Left colon (tissue), 2 donors: ENCODE measurements around the gene NIM1K. TPM values are rescaled to one million over a fixed set of nuclear protein-coding genes. Genes with fewer than 3 reads are reported as not detected.

ENCODE experiments used
- ATAC-seq: fragments of 200-7000 bp; cut with Tn5 transposase; one replicate; pipeline ENCODE4 v1.9.1; 2020; ENCODE audit warnings: mild to moderate bottlenecking, moderate library complexity
- DNase-seq, 2 donors: peaks; one replicate each; pipeline ENCODE4 v3.0.0-alpha.2; 2020
- intact Hi-C, 2 donors: fragments of 100-400 bp; cut with DNase I in 1 of 2; cut with micrococcal nuclease in 1 of 2; formaldehyde crosslinking; loops; one replicate each; pipeline versions ENCODE4 v1.11.2 to v1.14.0; 2022; cut with DNase I, micrococcal nuclease
- total RNA-seq, 2 donors: library from RNA; stranded (reverse); fragmentation: NEBNext Ultra II Directional; extraction: Animal tissue kit (Norgen Biotek cat#: 25700); gene quantifications; one replicate each; pipeline ENCODE4 v1.2.1, GENCODE V29; 2021
- donor health status: DM: no; HTN: no; CAD: no.
- donor health status: DM: yes; HTN: yes; CAD: no.

The NIM1K gene
- total RNA-seq, 2 donors from 2014 or later: 0.20 to 0.34 TPM

- no peak for DNase-seq
- intact Hi-C loops: no loop called here
- no peak for ATAC-seq
Observed at GRCh38 chr5:43215073-43215631, 23.1 kb downstream of the NIM1K start.

GRCh38 chr5:43216941-43217340, 24.9 kb downstream of the NIM1K start:
- DNase-seq (no peak), ATAC-seq (no peak)
- intact Hi-C loops: no loop called here

GRCh38 chr5:43219120-43219519, 27.1 kb downstream of the NIM1K start:
- ATAC-seq (no peak), DNase-seq (no peak)
- intact Hi-C loops: no loop called here

- ATAC-seq: no peak
Observed at GRCh38 chr5:43221502-43221901, 29.5 kb downstream of the NIM1K start.

GRCh38 chr5:43225649-43226245, 33.7 kb downstream of the NIM1K start:
- intact Hi-C loops: no loop called here
- DNase-seq: no peak
- peak; percentile 36 for ATAC-seq

More at GRCh38 chr5:43221502-43221901, 29.5 kb downstream of the NIM1K start:
- intact Hi-C loops: no loop called here
- DNase-seq: no peak

GRCh38 chr5:43227655-43228054, 35.6 kb downstream of the NIM1K start:
- no peak for DNase-seq
- intact Hi-C loops: no loop called here
- ATAC-seq: peak; percentile 23

- DNase-seq (no peak), ATAC-seq (no peak)
- intact Hi-C loops: no loop called here
Observed at GRCh38 chr5:43230707-43231106, 38.7 kb downstream of the NIM1K start.

- no peak for ATAC-seq
- no peak for DNase-seq
- intact Hi-C loops: no loop called here
Observed at GRCh38 chr5:43231977-43232376, 40.0 kb downstream of the NIM1K start.

GRCh38 chr5:43232943-43233833, 41.2 kb downstream of the NIM1K start:
- intact Hi-C loops: no loop called here
- no peak for DNase-seq
- no peak for ATAC-seq

- DNase-seq: no peak
- intact Hi-C loops: no loop called here
- no peak for ATAC-seq
Observed at GRCh38 chr5:43233946-43234345, 41.9 kb downstream of the NIM1K start.

- intact Hi-C loops: no loop called here
- ATAC-seq (peak; percentile 68), DNase-seq (no peak)
Observed at GRCh38 chr5:43236653-43237355, 44.8 kb downstream of the NIM1K start.

GRCh38 chr5:43242196-43242595, 50.2 kb downstream of the NIM1K start:
- ATAC-seq (no peak), DNase-seq (no peak)
- intact Hi-C loops: no loop called here

GRCh38 chr5:43243270-43243669, 51.2 kb downstream of the NIM1K start:
- no peak for DNase-seq
- ATAC-seq: no peak
- intact Hi-C loops: no loop called here

- intact Hi-C loops: no loop called here
- ATAC-seq (no peak), DNase-seq (no peak)
Observed at GRCh38 chr5:43244823-43245565, 53.0 kb downstream of the NIM1K start.

GRCh38 chr5:43245724-43246385, 53.8 kb downstream of the NIM1K start:
- ATAC-seq (no peak), DNase-seq (no peak)
- intact Hi-C loops: no loop called here

GRCh38 chr5:43251754-43252153, 59.7 kb downstream of the NIM1K start:
- intact Hi-C loops: no loop called here
- no peak for ATAC-seq
- no peak for DNase-seq

GRCh38 chr5:43255704-43256103, 63.7 kb downstream of the NIM1K start:
- DNase-seq (no peak), ATAC-seq (no peak)
- intact Hi-C loops: no loop called here

- intact Hi-C loops: no loop called here
- ATAC-seq: no peak
- no peak for DNase-seq
Observed at GRCh38 chr5:43256261-43256966, 64.4 kb downstream of the NIM1K start.
